ENCODE data around the gene TSPAN15. TPM values are rescaled to one million over a fixed set of nuclear protein-coding genes. Genes with fewer than 3 reads are reported as not detected.
"Not testable (repeated sequence)": the region's sequence is repeated elsewhere in the genome, so short reads cannot be mapped to it uniquely, and the experiment has no call there.

Gene TSPAN15
- total RNA-seq, 1 donor from 2014 or later = 9.5 TPM

GRCh38 chr10:69504576-69505250, 53.4 kb downstream of the TSPAN15 start:
- intact Hi-C loops (cut with DNase I) = loop anchor here (10.0 kb wide), 1 partner anchor 270 kb away; no protein-coding TSS in a partner anchor
- DNase-seq = no peak
- no peak for ATAC-seq (ENCODE audit: poor library complexity)

GRCh38 chr10:69505636-69506318, 54.5 kb downstream of the TSPAN15 start:
- DNase-seq = no peak
- intact Hi-C loops (cut with DNase I) = loop anchor here (10.0 kb wide), 1 partner anchor 271 kb away; no protein-coding TSS in a partner anchor
- ATAC-seq (ENCODE audit: poor library complexity) = no peak

- no peak for DNase-seq
- intact Hi-C loops (cut with DNase I) = loop anchor here (10.0 kb wide), 1 partner anchor 272 kb away; no protein-coding TSS in a partner anchor
- no peak for ATAC-seq (ENCODE audit: poor library complexity)
Measured at GRCh38 chr10:69506487-69506833, 55.2 kb downstream of the TSPAN15 start.

- intact Hi-C loops (cut with DNase I) = loop anchor here (10.0 kb wide), 1 partner anchor 272 kb away; no protein-coding TSS in a partner anchor
- DNase-seq = no peak
- ATAC-seq (ENCODE audit: poor library complexity) = peak; percentile 9
Measured at GRCh38 chr10:69506834-69507713, 55.8 kb downstream of the TSPAN15 start.

GRCh38 chr10:69508738-69509340, 57.6 kb downstream of the TSPAN15 start:
- ATAC-seq (ENCODE audit: poor library complexity) = no peak

GRCh38 chr10:69512901-69513300, 61.6 kb downstream of the TSPAN15 start:
- intact Hi-C loops (cut with DNase I) = no loop called here
- ATAC-seq (ENCODE audit: poor library complexity) = no peak

More at GRCh38 chr10:69508738-69509340, 57.6 kb downstream of the TSPAN15 start:
- intact Hi-C loops (cut with DNase I) = loop anchor here (2.0 to 10.0 kb wide), 2 partner anchors 82 to 274 kb away; no protein-coding TSS in a partner anchor
- no peak for DNase-seq

GRCh38 chr10:69513617-69514016, 62.4 kb downstream of the TSPAN15 start:
- ATAC-seq (ENCODE audit: poor library complexity) (no peak), DNase-seq (no peak)
- intact Hi-C loops (cut with DNase I) = loop anchor here (2.0 kb wide), 1 partner anchor 125 kb away; no protein-coding TSS in a partner anchor

More at GRCh38 chr10:69512901-69513300, 61.6 kb downstream of the TSPAN15 start:
- DNase-seq = no peak

- intact Hi-C loops (cut with DNase I) = loop anchor here (2.0 kb wide), 1 partner anchor 123 kb away; no protein-coding TSS in a partner anchor
- ATAC-seq (ENCODE audit: poor library complexity) = peak; percentile 88
- DNase-seq = peak; percentile 84
Measured at GRCh38 chr10:69515699-69516259, 64.5 kb downstream of the TSPAN15 start.

- DNase-seq (no peak), ATAC-seq (ENCODE audit: poor library complexity) (no peak)
- intact Hi-C loops (cut with DNase I) = no loop called here
Measured at GRCh38 chr10:69516316-69516715, 65.1 kb downstream of the TSPAN15 start.

- ATAC-seq (ENCODE audit: poor library complexity) = no peak
- intact Hi-C loops (cut with DNase I) = no loop called here
- DNase-seq = no peak
Measured at GRCh38 chr10:69516796-69517195, 65.5 kb downstream of the TSPAN15 start.

GRCh38 chr10:69517271-69517848, 66.1 kb downstream of the TSPAN15 start:
- no peak for ATAC-seq (ENCODE audit: poor library complexity)
- no peak for DNase-seq
- intact Hi-C loops (cut with DNase I) = no loop called here

- intact Hi-C loops (cut with DNase I) = no loop called here
- ATAC-seq (ENCODE audit: poor library complexity) (no peak), DNase-seq (no peak)
Measured at GRCh38 chr10:69527961-69528360, 76.7 kb downstream of the TSPAN15 start.

- ATAC-seq (ENCODE audit: poor library complexity) = no peak
- DNase-seq = no peak
- intact Hi-C loops (cut with DNase I) = no loop called here
Measured at GRCh38 chr10:69533658-69534057, 82.4 kb downstream of the TSPAN15 start.

GRCh38 chr10:69536521-69536920, 85.3 kb downstream of the TSPAN15 start:
- ATAC-seq (ENCODE audit: poor library complexity); intact Hi-C loops (cut with DNase I); DNase-seq: not testable (repeated sequence)

- intact Hi-C loops (cut with DNase I) = no loop called here
- DNase-seq = no peak
- no peak for ATAC-seq (ENCODE audit: poor library complexity)
Measured at GRCh38 chr10:69537449-69537848, 86.2 kb downstream of the TSPAN15 start.

- DNase-seq = no peak
- no peak for ATAC-seq (ENCODE audit: poor library complexity)
- intact Hi-C loops (cut with DNase I) = no loop called here
Measured at GRCh38 chr10:69538461-69538860, 87.2 kb downstream of the TSPAN15 start.

GRCh38 chr10:69541463-69541862, 90.2 kb downstream of the TSPAN15 start:
- intact Hi-C loops (cut with DNase I) = no loop called here
- DNase-seq = no peak
- no peak for ATAC-seq (ENCODE audit: poor library complexity)

GRCh38 chr10:69549959-69550358, 98.7 kb downstream of the TSPAN15 start:
- intact Hi-C loops (cut with DNase I) = no loop called here
- no peak for DNase-seq
- ATAC-seq (ENCODE audit: poor library complexity) = no peak
